ENCODE measurements around the gene KCND2.

DNA sequence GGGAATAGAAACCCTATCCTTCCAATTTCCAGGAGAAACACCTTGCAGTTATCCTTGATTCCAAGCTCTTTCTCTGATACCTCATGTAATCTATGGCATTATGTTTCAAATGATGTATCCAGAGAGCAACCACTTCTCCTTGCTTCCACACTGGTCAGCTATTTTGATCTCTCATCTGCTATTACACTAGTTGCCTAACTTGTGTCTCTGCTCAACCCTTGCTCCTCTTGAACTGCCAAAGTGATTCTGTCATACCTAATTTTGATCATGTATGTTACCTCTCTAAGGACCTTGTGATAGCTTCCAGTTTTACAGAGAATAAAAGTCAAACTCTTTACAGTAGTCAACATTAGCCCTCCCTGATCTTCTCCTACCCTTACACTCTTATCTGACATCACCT is 90.4 kb downstream of the KCND2 start:
- TF ChIP-seq POLR2AphosphoS5 (IDR thresholded peaks at IDR 0.05; ENCODE audit: low read depth, low read length) = no peak
- TF ChIP-seq, protein P1, sequence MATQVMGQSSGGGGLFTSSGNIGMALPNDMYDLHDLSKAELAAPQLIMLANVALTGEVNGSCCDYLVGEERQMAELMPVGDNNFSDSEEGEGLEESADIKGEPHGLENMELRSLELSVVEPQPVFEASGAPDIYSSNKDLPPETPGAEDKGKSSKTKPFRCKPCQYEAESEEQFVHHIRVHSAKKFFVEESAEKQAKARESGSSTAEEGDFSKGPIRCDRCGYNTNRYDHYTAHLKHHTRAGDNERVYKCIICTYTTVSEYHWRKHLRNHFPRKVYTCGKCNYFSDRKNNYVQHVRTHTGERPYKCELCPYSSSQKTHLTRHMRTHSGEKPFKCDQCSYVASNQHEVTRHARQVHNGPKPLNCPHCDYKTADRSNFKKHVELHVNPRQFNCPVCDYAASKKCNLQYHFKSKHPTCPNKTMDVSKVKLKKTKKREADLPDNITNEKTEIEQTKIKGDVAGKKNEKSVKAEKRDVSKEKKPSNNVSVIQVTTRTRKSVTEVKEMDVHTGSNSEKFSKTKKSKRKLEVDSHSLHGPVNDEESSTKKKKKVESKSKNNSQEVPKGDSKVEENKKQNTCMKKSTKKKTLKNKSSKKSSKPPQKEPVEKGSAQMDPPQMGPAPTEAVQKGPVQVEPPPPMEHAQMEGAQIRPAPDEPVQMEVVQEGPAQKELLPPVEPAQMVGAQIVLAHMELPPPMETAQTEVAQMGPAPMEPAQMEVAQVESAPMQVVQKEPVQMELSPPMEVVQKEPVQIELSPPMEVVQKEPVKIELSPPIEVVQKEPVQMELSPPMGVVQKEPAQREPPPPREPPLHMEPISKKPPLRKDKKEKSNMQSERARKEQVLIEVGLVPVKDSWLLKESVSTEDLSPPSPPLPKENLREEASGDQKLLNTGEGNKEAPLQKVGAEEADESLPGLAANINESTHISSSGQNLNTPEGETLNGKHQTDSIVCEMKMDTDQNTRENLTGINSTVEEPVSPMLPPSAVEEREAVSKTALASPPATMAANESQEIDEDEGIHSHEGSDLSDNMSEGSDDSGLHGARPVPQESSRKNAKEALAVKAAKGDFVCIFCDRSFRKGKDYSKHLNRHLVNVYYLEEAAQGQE (IDR thresholded peaks at IDR 0.05; ENCODE audit: insufficient read depth in 1 of 2, low read depth in 2 of 2, low read length in 2 of 2) = no peak

Measured in PFSK-1 (cell line).